DOHH2 (cell line): ENCODE measurements around the gene TMEM269.

ENCODE experiments used
- H3F3A ChIP-seq: fragments of 200-600 bp; sonication (generic), shearing (Covaris generic); 2 replicates; pipeline ENCODE4 v1.6.0; 2016; ENCODE audit warnings: antibody characterized with exemption, mild to moderate bottlenecking; ENCODE audit not compliant: control insufficient read depth, insufficient read depth
- H3K27ac ChIP-seq: fragments of 200-600 bp; sonication (generic); 2 replicates; pipeline ENCODE4 v1.5.1; 2014; ENCODE audit warnings: low read depth, mild to moderate bottlenecking, low read length, moderate library complexity
- H3K27me3 ChIP-seq: fragments of 200-600 bp; sonication (generic); 2 replicates; pipeline ENCODE4 v1.6.1; 2014; ENCODE audit warnings: mild to moderate bottlenecking, low read length, mixed read lengths; ENCODE audit not compliant: control insufficient read depth
- H3K36me3 ChIP-seq: fragments of 200-600 bp; sonication (generic); 2 replicates; pipeline ENCODE4 v1.6.1; 2014; ENCODE audit warnings: mild to moderate bottlenecking, low read length, moderate library complexity, mixed read lengths; ENCODE audit not compliant: control insufficient read depth
- H3K4me1 ChIP-seq: fragments of 200-600 bp; sonication (generic); 2 replicates; pipeline ENCODE4 v1.6.1; 2014; ENCODE audit warnings: mild to moderate bottlenecking, low read length, mixed read lengths; ENCODE audit not compliant: control insufficient read depth
- H3K4me2 ChIP-seq: fragments of 200-600 bp; sonication (generic); 2 replicates; pipeline ENCODE4 v1.6.0; 2014; ENCODE audit warnings: mild to moderate bottlenecking, low read length, moderate library complexity
- H3K4me3 ChIP-seq: fragments of 200-600 bp; sonication (generic); 2 replicates; pipeline ENCODE4 v1.5.1; 2014; ENCODE audit warnings: mild to moderate bottlenecking, low read length, mixed read lengths
- H3K79me2 ChIP-seq: fragments of 200-600 bp; sonication (generic); 2 replicates; pipeline ENCODE4 v1.6.1; 2014; ENCODE audit warnings: mild to moderate bottlenecking, low read length, mixed read lengths; ENCODE audit not compliant: control insufficient read depth
- H3K9me2 ChIP-seq: fragments of 200-600 bp; sonication (generic); replicated peaks from 2 replicates; pipeline ENCODE4 v1.6.1; 2014; ENCODE audit warnings: mild to moderate bottlenecking, low read length, mixed read lengths; ENCODE audit not compliant: control insufficient read depth
- H3K9me3 ChIP-seq: fragments of 200-600 bp; sonication (generic); 2 replicates; pipeline ENCODE4 v1.6.1; 2014; ENCODE audit warnings: antibody characterized with exemption, low read length, mixed read lengths; ENCODE audit not compliant: control insufficient read depth, insufficient read depth
- H4K20me1 ChIP-seq: fragments of 200-600 bp; sonication (generic); 2 replicates; pipeline ENCODE4 v1.6.0; 2014; ENCODE audit warnings: low read depth, mild to moderate bottlenecking, antibody characterized with exemption, low read length, moderate library complexity; ENCODE audit not compliant: control insufficient read depth, insufficient read depth
- CTCF ChIP-seq: fragments of 200-600 bp; sonication (generic); IDR thresholded peaks from one replicate; pipeline ENCODE4 v1.5.1; 2014; ENCODE audit warnings: antibody characterized with exemption, mild to moderate bottlenecking, low read depth, low read length; ENCODE audit not compliant: poor library complexity, severe bottlenecking
- EZH2phosphoT487 ChIP-seq: fragments of 200-600 bp; sonication (generic); IDR thresholded peaks from 2 replicates; pipeline ENCODE4 v1.6.1; 2017; ENCODE audit warnings: borderline replicate concordance, mild to moderate bottlenecking, antibody characterized with exemption, low read length, moderate library complexity, mixed read lengths

The TMEM269 gene

GRCh38 chr1:42848823-42849537 is 64.2 kb downstream of the TMEM269 start:
- H3K4me1 ChIP-seq = peaks cover 50% of the 10 kb centered on the region
- TF ChIP-seq CTCF = no peak
- no peak for TF ChIP-seq EZH2phosphoT487
- H3K9me3 ChIP-seq = no peaks in the 10 kb centered on the region; the same call in 1 of the 2 replicates
- peaks cover 27% of the 10 kb centered on the region for H3K79me2 ChIP-seq
- H3K27me3 ChIP-seq = no peaks in the 10 kb centered on the region
- no peak overlapping the region for H3K4me3 ChIP-seq
- H3K36me3 ChIP-seq = peaks cover 54% of the 10 kb centered on the region
- H3K4me2 ChIP-seq = peak overlapping the region; percentile 84; the same call in 1 of the 2 replicates
- H3K9me2 ChIP-seq = no peaks in the 10 kb centered on the region
- H4K20me1 ChIP-seq = no peaks in the 10 kb centered on the region
- peaks cover 6% of the 10 kb centered on the region; the same call in 1 of the 2 replicates for H3F3A ChIP-seq
- H3K27ac ChIP-seq = no peak overlapping the region

DNA sequence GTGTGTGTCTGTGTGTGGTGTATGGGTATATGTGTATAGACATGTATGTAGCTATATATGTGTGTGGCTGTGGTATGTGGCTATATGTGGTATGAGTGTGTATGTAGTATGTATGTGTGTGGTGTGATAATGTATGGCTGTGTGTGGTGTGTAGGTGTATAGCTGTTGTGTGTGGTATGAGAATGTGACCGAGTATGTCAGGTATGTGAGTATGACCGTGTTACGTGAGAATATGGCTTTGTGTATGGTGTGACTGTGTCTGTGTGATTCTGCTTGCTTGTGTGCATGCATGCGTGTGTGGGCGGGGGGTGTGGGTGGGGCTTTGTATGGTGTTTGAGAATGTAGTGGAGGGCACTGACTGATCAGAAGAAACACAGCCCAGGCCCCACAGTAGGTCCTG is 65.2 kb downstream of the TMEM269 start:
- H3K4me1 ChIP-seq = peaks cover 47% of the 10 kb centered on the region
- peaks cover 6% of the 10 kb centered on the region; the same call in 1 of the 2 replicates for H3F3A ChIP-seq
- no peaks in the 10 kb centered on the region for H3K9me2 ChIP-seq
- no peak overlapping the region for H3K4me2 ChIP-seq
- H4K20me1 ChIP-seq = no peaks in the 10 kb centered on the region
- H3K36me3 ChIP-seq = peaks cover 54% of the 10 kb centered on the region
- H3K4me3 ChIP-seq = no peak overlapping the region
- no peaks in the 10 kb centered on the region; the same call in 1 of the 2 replicates for H3K9me3 ChIP-seq
- no peaks in the 10 kb centered on the region for H3K27me3 ChIP-seq
- TF ChIP-seq EZH2phosphoT487 (no peak), CTCF (no peak)
- peaks cover 27% of the 10 kb centered on the region for H3K79me2 ChIP-seq
- H3K27ac ChIP-seq = no peak overlapping the region
